Kasumi-1 (cell line): Measurements from ENCODE around the gene RSBN1.
A peak's percentile ranks its signal among the peaks of the same experiment; 100 is the strongest.
"Not testable (repeated sequence)": the region's sequence is repeated elsewhere in the genome, so short reads cannot be mapped to it uniquely, and the experiment has no call there.

ENCODE experiments used
- DNase-seq, 2 experiments: peaks; one replicate each; lab custom pipeline; 2025; lab: John Stamatoyannopoulos, UW

Gene RSBN1

GRCh38 chr1:113782406-113782805 lies 29.9 kb downstream of the RSBN1 start:
- DNase-seq: no peak

- peak; percentile 50 to 66 for DNase-seq
Measured at GRCh38 chr1:113780374-113781146, 31.7 kb downstream of the RSBN1 start.

GRCh38 chr1:113779542-113779941 lies 32.7 kb downstream of the RSBN1 start:
- DNase-seq: no peak

- no peak for DNase-seq
Measured at GRCh38 chr1:113777561-113777960, 34.7 kb downstream of the RSBN1 start.

GRCh38 chr1:113770031-113770430 lies 42.2 kb downstream of the RSBN1 start:
- DNase-seq: no peak

GRCh38 chr1:113769601-113769970 lies 42.7 kb downstream of the RSBN1 start:
- no peak for DNase-seq

- peak in 1 of 2 experiments; percentile 26 for DNase-seq
Measured at GRCh38 chr1:113768916-113769600, 43.2 kb downstream of the RSBN1 start.

- no peak for DNase-seq
Measured at GRCh38 chr1:113765306-113766230, 46.7 kb downstream of the RSBN1 start.

- no peak for DNase-seq
Measured at GRCh38 chr1:113763661-113764060, 48.6 kb downstream of the RSBN1 start.

GRCh38 chr1:113761937-113762336 lies 50.3 kb downstream of the RSBN1 start:
- no peak for DNase-seq

GRCh38 chr1:113760102-113761080 lies 51.9 kb downstream of the RSBN1 start:
- peak in 1 of 2 experiments; percentile 14 for DNase-seq

- DNase-seq: peak; percentile 82 to 86
Measured at GRCh38 chr1:113759333-113760101, 52.8 kb downstream of the RSBN1 start, which contains the start of gene PHTF1. PHTF1 (minus strand) TSS chr1:113759486; CDS start chr1:113758703, 783 bp downstream.

- DNase-seq: peak in 1 of 2 experiments; percentile 64
Measured at GRCh38 chr1:113758631-113759332, 53.5 kb downstream of the RSBN1 start.

GRCh38 chr1:113756461-113756860 lies 55.8 kb downstream of the RSBN1 start:
- DNase-seq: no peak

- DNase-seq: not testable (repeated sequence)
Measured at GRCh38 chr1:113753333-113753732, 58.9 kb downstream of the RSBN1 start.

GRCh38 chr1:113751516-113751915 lies 60.8 kb downstream of the RSBN1 start:
- DNase-seq: no peak

- no peak for DNase-seq
Measured at GRCh38 chr1:113751114-113751513, 61.2 kb downstream of the RSBN1 start.

- no peak for DNase-seq
Measured at GRCh38 chr1:113749402-113749801, 62.9 kb downstream of the RSBN1 start.

GRCh38 chr1:113747376-113747775 lies 64.9 kb downstream of the RSBN1 start:
- no peak for DNase-seq

GRCh38 chr1:113745425-113745824 lies 66.9 kb downstream of the RSBN1 start:
- DNase-seq: no peak
